NT2/D1 (cell line): ENCODE results near the gene TARBP2.

Experiments
- SUZ12 ChIP-seq: IDR thresholded peaks from 2 replicates; pipeline ENCODE4 v1.6.1; 2011; ENCODE audit not compliant: insufficient read length, insufficient read depth; ENCODE audit errors: extremely low read depth
- YY1 ChIP-seq: IDR thresholded peaks from 2 replicates; pipeline ENCODE4 v1.6.1; 2011; ENCODE audit not compliant: insufficient read length, insufficient read depth

DNA sequence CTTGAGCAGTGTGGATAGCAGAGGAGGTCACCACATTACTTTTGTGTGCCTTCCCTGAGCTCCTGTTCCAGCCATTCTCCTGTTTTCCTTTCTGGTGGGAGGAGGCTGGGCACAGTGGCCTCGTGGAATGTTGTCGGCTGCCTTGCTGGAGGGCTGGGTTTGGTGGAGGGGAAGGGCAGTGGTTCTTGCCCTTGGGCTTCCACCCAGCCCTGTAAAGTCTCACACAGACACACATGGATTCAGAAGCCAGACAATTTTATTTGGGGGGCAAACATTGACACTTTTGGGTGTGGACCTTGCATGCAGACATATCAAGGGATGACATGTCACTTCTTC is 5.3 kb downstream of the TARBP2 start:
- TF ChIP-seq YY1 (no peak), SUZ12 (no peak)
